ENCODE results near the gene ENGASE.

Gene ENGASE

DNA sequence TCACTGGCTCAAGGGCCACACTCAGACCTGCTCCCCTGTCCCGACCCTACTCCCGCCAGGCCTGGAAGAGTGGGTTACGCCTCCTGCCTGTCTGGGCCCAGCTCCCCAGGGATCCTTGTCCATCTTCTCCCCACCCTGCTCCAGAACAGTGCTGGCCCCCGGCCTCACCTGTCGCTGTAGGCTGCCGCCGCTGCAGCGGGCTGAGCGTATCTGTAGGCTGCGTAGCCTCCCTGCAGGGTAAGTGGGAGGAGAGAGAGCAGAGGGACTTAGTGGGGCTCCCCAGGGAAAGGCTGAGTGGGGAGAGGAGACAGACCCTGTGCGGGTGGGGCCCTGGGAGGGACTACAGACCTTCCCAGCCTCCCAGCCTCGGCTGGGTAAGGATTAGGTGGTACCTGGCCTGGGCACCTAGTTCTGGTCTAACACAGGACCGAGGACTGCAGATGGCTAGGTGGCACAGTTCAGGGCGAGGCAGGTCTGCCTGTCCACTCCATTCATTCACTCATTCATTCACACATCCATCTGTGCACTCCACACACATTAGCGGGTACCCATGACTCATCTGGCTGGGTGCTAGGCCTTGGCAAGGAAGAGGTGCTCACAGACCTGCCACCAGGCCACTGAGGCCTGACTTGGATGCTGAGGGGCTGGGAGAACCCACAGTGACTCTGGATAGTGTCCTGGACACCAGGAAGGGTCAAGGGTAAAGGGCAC lies 20.9 kb downstream of the ENGASE start:
- no peak for FAIRE-seq

DNA sequence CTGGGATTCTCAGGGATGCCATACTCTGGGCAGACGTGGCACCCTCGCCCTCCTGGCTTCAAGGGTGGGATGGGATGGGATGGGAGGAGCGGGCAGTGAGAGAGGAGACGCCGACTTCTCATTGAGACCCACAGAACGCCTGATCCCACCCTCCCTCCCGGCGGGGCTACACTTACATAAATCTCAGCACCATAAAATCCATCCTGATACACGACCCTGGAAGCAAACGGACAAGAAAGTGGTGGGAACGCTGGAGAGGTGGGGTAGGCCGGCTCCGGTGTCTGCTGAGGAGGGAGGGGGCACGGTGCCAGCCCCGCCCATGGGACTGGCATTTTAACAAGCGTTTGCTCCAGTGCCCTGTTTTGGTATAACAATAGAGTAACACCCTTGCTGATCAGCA lies 21.9 kb downstream of the ENGASE start:
- FAIRE-seq: no peak

DNA sequence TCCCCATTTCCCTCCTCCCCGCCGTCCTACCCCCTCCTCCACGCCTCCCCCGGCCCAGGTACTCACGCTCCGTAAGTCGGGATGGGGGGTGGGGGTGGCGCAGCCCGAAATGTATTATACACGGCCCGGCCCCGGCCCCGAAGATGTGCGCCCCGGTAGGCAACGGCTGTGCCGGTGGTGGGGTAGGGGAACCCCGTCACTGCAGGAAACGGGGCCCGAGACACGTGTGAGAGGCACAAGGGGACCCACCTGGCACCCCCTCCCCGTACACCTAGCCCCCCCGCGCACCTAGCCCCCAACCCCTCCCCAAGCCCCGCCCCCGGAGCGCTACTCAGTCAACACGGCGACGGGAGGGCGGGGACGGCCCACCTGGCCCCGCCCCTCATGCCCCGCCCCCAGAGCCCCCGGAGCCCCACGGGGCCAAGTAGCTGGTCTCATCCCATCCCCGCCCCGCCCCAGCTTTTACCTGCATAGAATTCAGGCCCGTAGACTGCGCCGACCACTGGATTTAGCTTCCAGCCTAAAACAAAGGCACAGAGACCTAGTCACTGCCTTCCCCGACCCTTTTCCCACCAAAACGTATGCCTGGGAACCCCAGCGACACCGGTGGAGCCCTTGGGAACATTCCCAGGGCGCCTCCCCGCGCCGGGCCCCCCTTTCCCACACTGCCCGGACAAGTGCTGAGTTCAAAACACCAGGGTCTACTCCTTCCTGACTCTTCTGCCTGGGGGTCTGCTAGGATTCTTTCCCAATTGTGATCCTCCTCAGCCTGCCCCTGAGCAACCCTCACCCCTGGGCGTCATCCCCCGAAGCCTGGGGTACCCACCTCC lies 22.8 kb downstream of the ENGASE start:
- no peak for FAIRE-seq

DNA sequence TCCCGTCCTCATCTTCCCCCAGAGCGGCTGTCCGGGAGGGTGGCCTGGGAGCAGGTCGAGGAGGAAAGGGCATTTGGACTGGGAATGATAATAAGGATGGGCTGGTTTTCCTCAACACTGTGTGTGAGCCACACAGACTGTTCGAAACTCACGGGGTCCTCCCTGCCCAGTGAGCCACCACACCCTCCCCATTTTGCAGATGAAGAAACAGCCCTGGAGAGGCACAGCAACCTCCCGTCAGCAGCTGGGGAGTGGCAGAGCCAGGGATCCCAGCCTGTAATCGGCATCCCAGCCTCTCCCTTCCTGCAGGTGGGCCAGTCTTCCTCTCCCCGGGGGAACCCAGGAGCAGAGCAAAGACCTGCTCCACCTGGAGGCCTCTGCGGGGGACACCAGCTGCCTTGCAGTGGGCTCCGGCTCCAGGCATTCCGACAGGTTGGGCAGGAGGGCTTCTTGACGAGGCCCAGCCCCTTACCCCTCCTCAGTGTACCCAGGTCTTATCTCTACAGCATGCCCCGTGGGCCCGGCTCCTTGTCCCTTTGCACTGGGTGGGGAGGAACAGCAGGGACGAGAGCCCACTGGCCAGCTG lies 23.8 kb downstream of the ENGASE start:
- no peak for FAIRE-seq

DNA sequence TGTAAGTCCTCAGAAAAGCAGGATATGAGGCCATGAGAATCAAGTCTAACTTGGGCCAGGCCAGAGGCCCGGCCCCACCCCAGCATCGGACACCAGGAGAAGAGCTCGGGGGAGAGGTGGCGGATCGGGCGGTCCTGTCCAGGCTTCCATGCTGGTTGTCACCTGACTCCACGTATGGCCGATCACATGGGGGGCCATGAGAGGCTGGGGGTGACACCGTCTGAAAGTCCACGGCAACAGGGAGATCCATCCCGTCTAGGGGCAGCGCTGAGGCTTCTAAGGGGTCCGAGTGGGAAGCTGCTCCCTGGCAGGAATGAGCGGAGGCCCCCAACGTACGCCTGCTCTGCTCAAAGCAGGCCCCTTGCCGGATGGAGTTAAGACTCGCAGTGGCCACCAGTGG lies 25.8 kb downstream of the ENGASE start:
- FAIRE-seq: no peak

GRCh38 chr17:79101111-79101673 lies 26.6 kb downstream of the ENGASE start:
- FAIRE-seq: no peak

GRCh38 chr17:79102214-79102613 lies 27.6 kb downstream of the ENGASE start:
- FAIRE-seq: no peak

DNA sequence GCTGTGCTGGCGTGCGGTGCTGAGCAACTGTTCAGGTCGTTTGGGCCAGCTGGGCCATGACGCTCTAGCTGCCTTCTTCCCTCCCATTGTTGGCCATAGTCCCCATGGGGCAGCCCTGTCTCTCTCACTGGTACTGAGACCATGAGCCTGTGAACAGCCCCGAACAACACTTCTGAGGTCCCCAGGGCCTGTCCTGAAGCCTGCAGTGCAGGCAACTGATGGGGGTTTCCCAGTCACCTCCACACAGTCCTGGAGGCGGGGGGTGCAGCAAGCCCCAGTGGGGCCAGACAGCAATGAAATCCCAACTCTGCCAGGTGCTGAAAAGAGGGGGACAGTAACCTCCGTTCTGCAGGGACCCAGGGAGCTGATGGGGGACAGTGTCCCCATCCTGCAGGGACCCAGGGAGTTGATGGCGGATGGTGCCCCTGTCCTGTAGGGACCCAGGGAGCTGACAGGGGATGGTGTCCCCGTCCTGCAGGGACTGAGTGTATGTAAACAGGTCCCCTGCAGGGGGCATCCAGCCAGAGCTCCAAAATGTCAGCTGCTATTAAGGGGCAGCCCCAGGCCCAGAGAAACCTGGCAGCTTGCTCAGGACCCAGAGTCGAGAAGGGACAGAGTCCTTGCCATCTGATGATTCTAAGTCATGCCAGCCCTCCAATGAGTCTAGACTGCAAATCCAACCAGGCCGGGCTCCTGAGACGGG lies 30.4 kb downstream of the ENGASE start:
- FAIRE-seq: no peak

- FAIRE-seq: no peak
These were observed 31.3 kb downstream of the ENGASE start for GRCh38 chr17:79105937-79106336.

- no peak for FAIRE-seq
These were observed 32.3 kb downstream of the ENGASE start for GRCh38 chr17:79106958-79107357.

DNA sequence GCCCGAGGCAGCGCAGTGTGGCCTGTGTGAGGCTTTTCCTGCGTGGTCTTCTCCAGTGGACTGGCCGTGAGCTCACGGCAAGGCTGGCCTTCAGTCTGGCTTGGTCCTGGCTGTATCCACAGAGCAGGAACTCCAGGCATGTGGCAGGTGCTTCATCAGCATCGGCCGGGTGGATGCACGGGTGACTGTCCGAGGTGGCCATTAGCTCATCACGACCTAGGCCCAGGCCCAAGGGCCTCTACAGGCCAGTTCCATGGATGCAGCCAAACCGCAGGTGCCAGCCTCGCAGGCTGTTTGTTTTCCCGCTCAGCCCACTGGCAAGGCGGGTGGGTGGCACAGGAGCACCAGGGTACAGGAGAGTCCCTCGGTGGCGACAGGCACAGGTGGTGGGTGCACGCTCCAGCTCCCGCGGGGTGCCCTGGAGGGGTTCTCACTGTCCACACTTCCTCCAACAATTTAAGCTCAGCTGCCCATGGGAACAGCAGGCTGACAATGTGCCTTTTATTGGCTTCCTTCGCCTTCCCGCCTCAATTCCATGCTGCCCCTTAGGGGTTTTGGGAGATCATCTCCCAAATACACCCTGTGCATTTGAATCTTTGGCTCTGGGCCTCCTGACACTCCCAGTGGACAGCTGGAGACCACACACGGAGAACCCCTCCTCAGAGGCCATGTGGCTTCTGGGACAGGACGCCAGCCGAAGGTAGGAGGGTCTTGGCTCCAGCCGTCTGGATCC lies 33.0 kb downstream of the ENGASE start:
- FAIRE-seq: no peak

- no peak for FAIRE-seq
These were observed 33.7 kb downstream of the ENGASE start for GRCh38 chr17:79108232-79108850.

DNA sequence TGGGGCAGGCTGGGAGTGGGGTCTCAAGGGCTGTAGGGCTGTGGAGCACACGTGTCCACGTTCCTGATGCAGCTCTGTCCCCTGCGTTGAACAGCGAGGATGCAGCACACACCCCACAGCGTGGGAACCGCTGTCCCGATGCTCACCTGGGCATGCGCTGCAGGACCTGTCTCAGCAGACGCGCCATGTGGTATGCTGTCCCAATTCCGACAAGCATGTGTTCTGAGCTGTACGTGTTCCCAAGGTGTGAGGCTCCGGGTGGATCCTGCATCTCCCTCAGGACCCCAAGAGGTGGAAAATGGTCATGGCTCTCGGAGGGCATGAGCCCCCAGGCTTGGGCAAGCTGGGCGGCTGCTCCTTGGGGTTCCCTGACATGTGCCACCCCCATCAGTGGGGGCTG lies 34.2 kb downstream of the ENGASE start:
- FAIRE-seq: no peak

- no peak for FAIRE-seq
These were observed 35.0 kb downstream of the ENGASE start for GRCh38 chr17:79109584-79109983.

DNA sequence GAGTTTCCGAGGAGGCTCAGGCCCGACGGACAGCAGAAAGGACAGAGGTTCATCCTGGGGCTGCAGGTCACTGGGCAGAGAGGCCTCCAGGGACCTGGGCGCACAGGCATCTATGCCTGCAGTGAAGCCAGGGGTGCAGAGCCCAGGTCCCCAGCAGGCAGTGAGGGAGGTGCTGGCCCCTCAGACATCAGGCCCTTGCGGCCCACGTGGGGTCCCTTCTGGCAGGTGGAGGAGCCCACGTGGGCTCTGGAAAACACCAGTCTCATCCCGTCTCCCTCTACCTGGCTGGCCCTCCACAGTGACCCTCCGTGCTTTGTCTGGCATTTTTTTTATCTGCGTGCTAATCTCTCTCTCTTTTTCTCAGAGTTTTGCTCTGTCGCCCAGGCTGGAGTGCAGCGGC lies 36.5 kb downstream of the ENGASE start:
- no peak for FAIRE-seq

GRCh38 chr17:79112471-79112870 lies 37.8 kb downstream of the ENGASE start:
- no peak for FAIRE-seq

- FAIRE-seq: no peak
These were observed 39.3 kb downstream of the ENGASE start for GRCh38 chr17:79113699-79114457.

GRCh38 chr17:79114458-79115301 lies 40.1 kb downstream of the ENGASE start:
- no peak for FAIRE-seq

DNA sequence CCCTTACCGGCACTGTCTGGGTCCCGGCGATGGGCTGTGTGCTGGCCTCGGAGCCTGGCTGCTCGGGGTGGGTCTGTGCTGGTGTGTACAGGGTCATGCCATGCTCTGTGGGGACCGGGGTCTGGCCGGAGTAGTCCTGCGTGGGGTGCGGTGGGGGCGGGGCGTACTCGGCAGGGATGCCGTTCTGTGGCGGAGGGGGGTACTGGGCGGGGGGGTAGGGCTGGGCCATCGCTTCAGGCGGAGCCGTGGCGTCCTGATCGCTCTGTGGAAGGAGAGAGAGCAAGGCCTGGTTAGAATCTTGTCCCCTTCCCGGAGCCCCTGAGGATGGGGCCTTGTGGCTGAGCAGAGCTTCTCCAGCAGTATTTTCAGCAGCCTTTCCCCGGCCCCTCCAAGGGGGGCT lies 40.9 kb downstream of the ENGASE start:
- no peak for FAIRE-seq

All from endometrium (tissue), 2 donors.